ENCODE measurements around the gene SIRPA. TPM values are rescaled to one million over a fixed set of nuclear protein-coding genes. Genes with fewer than 3 reads are reported as not detected.

The SIRPA gene
- polyA plus RNA-seq, 6 donors from 2014 or later, result 0.24 to 0.44 (median 0.26) TPM; not detected in 2

DNA sequence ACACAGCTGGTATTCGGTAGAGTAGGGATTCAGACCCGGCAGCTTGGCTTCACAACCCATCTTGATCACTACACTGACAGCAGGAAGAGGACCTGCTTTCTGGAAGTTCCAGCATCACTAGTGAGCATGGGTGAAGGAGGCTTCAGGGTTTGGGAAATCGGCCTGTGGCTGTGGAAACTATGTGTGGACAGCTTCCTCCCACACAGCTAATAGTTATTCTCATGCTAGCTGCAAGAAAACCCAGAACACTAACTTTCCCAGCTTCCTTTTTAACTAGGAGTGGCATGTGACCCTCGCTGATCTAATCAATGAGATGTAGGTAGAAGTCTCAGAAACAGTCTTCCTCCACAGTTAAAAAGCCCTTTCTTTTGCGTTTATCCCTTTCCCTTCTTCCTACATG is 36.3 kb upstream of the SIRPA start:
- Mint-ChIP-seq H3K27me3 (peaks cover 22 to 48% (median 34%) of the 10 kb centered on the region in 3 donors), H3K36me3 (peaks cover 0 to 4% of the 10 kb centered on the region in 2 donors), H3K4me1 (peaks cover 11 to 13% (median 13%) of the 10 kb centered on the region in 3 donors), H3K4me3 (no peak overlapping the region), H3K27ac (no peak overlapping the region), H3K9me3 (peaks cover 0 to 2% (median 0%) of the 10 kb centered on the region in 7 donors)
- DNase-seq (no peak), ATAC-seq (ENCODE audit: low read depth in 2 of 2) (no peak)

DNA sequence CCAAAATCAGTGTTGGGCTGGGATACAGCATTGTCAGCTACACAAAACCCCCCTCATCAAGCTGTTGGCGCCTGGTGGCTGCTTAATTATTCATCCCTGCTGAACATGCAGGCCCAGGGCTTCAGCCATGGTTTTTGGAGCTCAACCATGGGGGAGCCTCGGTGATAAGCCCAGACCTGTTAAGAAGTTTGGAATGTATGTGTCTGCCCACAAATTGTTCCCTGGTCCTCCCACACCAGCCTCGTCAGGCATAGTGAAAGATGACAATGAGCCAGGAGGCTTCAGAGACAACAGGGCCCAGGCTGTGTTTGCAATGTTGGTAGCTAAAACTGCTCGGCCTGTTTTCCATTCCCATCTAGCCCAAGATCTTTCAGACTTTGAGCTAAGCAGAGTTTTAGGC is 34.8 kb upstream of the SIRPA start:
- no peak overlapping the region for H3K4me3 Mint-ChIP-seq
- peaks cover 37 to 62% (median 45%) of the 10 kb centered on the region in 3 donors for H3K27me3 Mint-ChIP-seq
- H3K4me1 Mint-ChIP-seq, result peaks cover 11 to 13% (median 12%) of the 10 kb centered on the region in 3 donors
- ATAC-seq (ENCODE audit: low read depth in 2 of 2) (no peak), DNase-seq (no peak)
- H3K9me3 Mint-ChIP-seq, result peaks cover 0 to 2% (median 0%) of the 10 kb centered on the region in 7 donors
- peaks cover 0 to 4% of the 10 kb centered on the region in 2 donors for H3K36me3 Mint-ChIP-seq
- no peak overlapping the region for H3K27ac Mint-ChIP-seq

DNA sequence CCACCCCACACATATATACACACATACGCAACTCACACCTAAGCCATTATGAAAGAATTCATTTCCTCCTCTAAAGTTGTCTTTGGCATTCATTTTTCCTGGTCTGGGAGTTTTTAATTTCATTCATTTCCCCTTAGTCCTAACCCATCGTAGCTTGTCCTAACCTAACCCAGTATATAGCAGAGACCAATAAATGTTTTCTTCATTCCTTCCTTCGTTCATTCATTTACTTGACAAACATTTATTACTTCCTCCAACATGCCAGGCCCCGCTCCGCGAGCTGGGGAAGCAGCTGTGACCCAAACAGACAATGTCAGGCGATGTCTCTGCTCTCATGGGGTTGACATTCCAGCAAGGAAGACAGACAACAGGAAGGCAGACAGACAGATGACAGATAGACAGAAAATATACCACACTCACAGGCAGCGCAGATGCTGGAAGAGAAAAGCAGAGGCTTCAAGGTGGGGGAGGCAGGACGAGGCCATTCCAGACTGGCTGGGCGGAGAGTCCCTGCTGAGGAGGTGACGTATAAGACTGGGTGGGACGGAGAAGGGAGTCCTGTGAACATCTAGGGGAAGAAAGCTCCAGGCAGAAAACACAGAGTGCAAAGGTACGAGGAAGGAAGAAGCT is 33.7 kb upstream of the SIRPA start:
- H3K9me3 Mint-ChIP-seq, result peaks cover 0 to 2% (median 0%) of the 10 kb centered on the region in 7 donors
- ATAC-seq (ENCODE audit: low read depth in 2 of 2), result no peak
- peaks cover 11 to 14% (median 13%) of the 10 kb centered on the region in 3 donors for H3K4me1 Mint-ChIP-seq
- peaks cover 0 to 4% of the 10 kb centered on the region in 2 donors for H3K36me3 Mint-ChIP-seq
- no peak for DNase-seq
- peaks cover 47 to 65% (median 54%) of the 10 kb centered on the region in 3 donors for H3K27me3 Mint-ChIP-seq
- H3K4me3 Mint-ChIP-seq, result no peak overlapping the region
- H3K27ac Mint-ChIP-seq, result peak overlapping the region in 2 of 6 donors; percentile 2 to 53

DNA sequence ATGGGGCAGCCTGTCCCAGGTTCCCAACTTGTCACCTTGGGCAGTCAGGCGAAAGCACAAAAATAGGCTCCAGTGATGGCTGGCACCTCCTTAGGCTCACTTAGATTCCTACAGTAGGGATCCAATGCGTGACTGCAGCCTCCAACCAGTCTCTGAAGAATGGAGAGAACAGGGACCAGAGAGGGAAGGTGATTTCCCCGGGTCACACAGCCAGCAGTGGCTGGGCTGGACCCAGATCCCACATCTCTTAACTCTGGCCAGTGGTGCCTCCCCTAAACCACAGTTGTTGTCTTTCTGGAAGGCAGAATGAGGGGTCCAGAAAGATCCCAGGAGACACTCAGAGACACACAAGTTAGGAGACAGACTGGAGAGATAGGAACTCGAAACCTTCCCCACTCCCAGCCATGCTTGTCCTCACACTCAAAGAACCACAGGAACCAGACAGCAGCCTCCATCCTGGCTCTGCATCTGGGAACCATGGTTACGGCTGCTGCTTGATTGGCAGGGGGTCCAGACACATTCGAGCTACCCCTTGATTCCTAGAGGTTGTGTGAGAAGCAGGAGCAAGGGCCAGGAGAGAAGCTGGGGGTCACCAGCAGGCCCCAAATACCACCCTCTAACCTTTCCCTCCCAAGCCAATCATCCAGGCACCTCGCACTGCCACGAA is 33.1 kb upstream of the SIRPA start:
- Mint-ChIP-seq H3K9me3 (peaks cover 0 to 2% (median 0%) of the 10 kb centered on the region in 7 donors), H3K4me3 (peak overlapping the region in 1 of 8 donors; percentile 56), H3K36me3 (peaks cover 0 to 4% of the 10 kb centered on the region in 2 donors), H3K27me3 (peaks cover 54 to 71% (median 57%) of the 10 kb centered on the region in 3 donors), H3K27ac (peak overlapping the region in 1 of 6 donors; percentile 69), H3K4me1 (peaks cover 16 to 20% (median 20%) of the 10 kb centered on the region in 3 donors)
- ATAC-seq (ENCODE audit: low read depth in 2 of 2), result no peak
- DNase-seq, result no peak

DNA sequence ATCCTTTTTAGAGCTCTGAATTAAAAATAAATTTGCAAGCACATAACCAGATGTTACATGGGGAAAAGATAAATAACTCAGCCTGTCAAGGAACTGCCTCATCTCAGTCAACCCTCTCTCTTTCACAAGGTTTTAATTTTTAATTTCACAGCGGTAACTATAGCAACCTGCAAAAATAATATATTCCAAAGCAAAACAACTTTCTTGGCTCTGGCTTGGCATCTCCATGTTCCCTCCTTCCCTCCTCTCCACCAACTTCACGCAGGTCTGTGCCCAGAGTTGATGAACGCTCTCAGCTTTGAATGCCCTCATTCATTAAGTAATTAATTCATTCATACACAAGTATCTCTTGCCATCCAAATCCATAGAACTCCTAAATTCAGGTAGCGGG is 32.5 kb upstream of the SIRPA start:
- Mint-ChIP-seq H3K27me3 (peaks cover 59 to 75% (median 59%) of the 10 kb centered on the region in 3 donors), H3K4me1 (peaks cover 16 to 21% (median 20%) of the 10 kb centered on the region in 3 donors), H3K27ac (peak overlapping the region in 1 of 6 donors; percentile 69), H3K4me3 (no peak overlapping the region), H3K36me3 (peaks cover 0 to 4% of the 10 kb centered on the region in 2 donors), H3K9me3 (peaks cover 0 to 2% (median 0%) of the 10 kb centered on the region in 7 donors)
- DNase-seq, result no peak
- no peak for ATAC-seq (ENCODE audit: low read depth in 2 of 2)

DNA sequence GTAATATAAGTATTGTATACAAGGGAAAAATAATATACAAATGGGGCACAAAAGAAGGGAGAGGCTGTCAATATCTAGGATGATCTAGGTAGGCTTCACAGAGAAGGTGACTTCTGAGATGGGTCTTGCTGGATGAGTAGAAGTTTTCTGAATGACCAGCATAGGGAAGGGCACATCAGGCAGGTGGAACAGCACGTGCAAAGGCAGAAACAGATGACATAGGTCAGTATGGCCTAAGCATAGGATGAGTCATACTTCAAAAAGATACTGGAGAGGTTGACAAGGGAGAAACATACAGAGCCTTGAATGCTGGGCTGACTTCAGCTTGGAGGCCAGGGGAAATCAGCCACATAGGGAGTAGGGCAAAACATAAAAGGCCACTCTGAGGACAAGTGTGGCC is 31.9 kb upstream of the SIRPA start:
- H3K27me3 Mint-ChIP-seq, result peaks cover 57 to 75% (median 65%) of the 10 kb centered on the region in 3 donors
- H3K4me3 Mint-ChIP-seq, result no peak overlapping the region
- peaks cover 0 to 2% (median 0%) of the 10 kb centered on the region in 7 donors for H3K9me3 Mint-ChIP-seq
- H3K4me1 Mint-ChIP-seq, result peaks cover 18 to 25% (median 23%) of the 10 kb centered on the region in 3 donors
- peaks cover 0 to 4% of the 10 kb centered on the region in 2 donors for H3K36me3 Mint-ChIP-seq
- no peak for DNase-seq
- no peak overlapping the region for H3K27ac Mint-ChIP-seq
- no peak for ATAC-seq (ENCODE audit: low read depth in 2 of 2)

DNA sequence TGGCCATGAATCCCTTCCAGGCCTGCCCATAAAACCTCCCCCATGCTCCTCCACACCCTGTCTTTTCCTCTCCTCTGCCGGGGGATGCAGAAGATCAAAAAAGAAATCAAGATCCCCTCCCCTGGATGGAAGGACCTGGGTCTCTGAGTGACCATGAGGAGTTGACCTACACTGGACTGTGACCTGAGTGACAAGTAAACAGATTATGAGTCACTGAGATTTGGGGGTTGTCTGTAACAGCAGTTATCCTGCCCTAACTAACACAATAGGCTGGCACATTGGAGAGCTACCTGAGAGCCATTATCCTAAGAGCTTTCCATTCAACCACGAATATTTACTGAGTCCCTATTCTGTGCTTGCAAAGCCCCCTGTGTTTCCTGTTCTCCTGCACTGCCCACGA is 28.4 kb upstream of the SIRPA start:
- peaks cover 0 to 2% (median 0%) of the 10 kb centered on the region in 7 donors for H3K9me3 Mint-ChIP-seq
- peak overlapping the region in 3 of 6 donors; percentile 36 to 72 (median 56) for H3K27ac Mint-ChIP-seq
- H3K4me3 Mint-ChIP-seq, result peak overlapping the region in 2 of 8 donors; percentile 17 to 27
- peaks cover 41 to 53% (median 50%) of the 10 kb centered on the region in 3 donors for H3K4me1 Mint-ChIP-seq
- peaks cover 40 to 58% (median 53%) of the 10 kb centered on the region in 3 donors for H3K27me3 Mint-ChIP-seq
- peaks cover 0 to 4% of the 10 kb centered on the region in 2 donors for H3K36me3 Mint-ChIP-seq
- DNase-seq (no peak), ATAC-seq (ENCODE audit: low read depth in 2 of 2) (no peak)

DNA sequence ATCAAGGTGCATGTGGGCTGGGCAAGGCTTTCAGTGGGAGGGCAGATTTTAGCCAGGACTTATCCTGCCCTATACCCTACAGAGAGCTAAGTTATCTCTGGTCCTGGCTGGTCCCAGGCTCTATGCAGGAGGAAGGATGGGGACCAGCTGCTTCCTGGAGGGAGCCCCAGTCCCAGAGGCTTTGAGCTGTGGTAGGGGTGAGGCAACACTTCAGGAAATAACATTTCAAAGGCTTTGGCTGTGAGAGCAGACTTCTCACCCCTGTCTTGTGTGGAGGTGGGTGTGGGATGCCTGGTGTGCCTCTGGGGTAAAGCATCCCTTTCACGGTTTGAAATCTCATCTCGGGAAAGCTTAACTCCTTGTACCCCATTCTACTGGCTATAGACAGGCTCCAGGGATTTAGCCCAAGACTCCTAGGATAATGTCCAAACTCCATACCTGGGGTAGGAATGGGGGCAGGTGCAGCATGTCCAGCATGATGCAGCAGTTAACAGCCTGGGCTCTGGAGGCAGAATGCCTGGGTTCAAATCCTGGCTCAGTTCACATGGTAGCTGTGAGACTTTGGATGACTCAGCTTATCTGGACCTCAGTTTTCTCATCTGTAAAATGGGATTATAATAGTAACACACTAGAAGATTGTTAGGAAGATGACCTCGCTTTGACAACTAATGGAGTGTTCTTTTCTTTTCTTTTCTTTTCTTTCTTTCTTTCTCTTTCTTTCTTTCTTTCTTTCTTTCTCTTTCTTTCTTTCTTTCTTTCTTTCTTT is 27.5 kb upstream of the SIRPA start:
- DNase-seq, result no peak
- ATAC-seq (ENCODE audit: low read depth in 2 of 2), result no peak
- H3K4me1 Mint-ChIP-seq, result peaks cover 41 to 60% (median 51%) of the 10 kb centered on the region in 3 donors
- H3K27ac Mint-ChIP-seq, result peak overlapping the region in 3 of 6 donors; percentile 61 to 91 (median 72)
- H3K36me3 Mint-ChIP-seq, result peaks cover 0 to 4% of the 10 kb centered on the region in 2 donors
- H3K27me3 Mint-ChIP-seq, result peaks cover 35 to 56% (median 44%) of the 10 kb centered on the region in 3 donors
- peak overlapping the region in 1 of 8 donors; percentile 26 for H3K4me3 Mint-ChIP-seq
- peaks cover 0 to 2% (median 0%) of the 10 kb centered on the region in 7 donors for H3K9me3 Mint-ChIP-seq

DNA sequence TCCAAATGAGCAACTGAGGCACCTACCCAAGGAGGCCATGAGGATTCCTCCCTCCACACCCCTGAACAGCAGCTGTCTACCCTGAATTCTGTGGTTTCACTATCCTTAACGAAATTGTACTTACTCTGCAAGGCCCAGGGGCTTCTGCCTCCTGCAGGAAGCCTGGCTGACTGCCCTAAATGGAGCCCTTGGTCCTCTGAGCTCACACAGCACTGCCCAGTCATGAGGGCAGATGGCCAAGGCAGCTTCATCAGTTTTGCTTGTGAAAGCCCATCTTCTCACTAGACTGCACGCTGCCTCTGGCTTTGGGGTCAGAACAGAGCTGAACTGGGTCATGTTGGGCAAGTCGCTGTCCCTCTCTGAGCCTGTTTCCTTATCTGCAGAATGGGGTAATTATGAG is 26.4 kb upstream of the SIRPA start:
- Mint-ChIP-seq H3K36me3 (no peaks in the 10 kb centered on the region), H3K4me3 (peak overlapping the region in 3 of 8 donors; percentile 30 to 68 (median 67)), H3K9me3 (peaks cover 0 to 3% (median 0%) of the 10 kb centered on the region in 7 donors), H3K4me1 (peaks cover 41 to 62% (median 51%) of the 10 kb centered on the region in 3 donors), H3K27ac (peak overlapping the region in 3 of 6 donors; percentile 61 to 75 (median 72)), H3K27me3 (peaks cover 26 to 48% (median 32%) of the 10 kb centered on the region in 3 donors)
- ATAC-seq (ENCODE audit: low read depth in 2 of 2) (no peak), DNase-seq (no peak)

DNA sequence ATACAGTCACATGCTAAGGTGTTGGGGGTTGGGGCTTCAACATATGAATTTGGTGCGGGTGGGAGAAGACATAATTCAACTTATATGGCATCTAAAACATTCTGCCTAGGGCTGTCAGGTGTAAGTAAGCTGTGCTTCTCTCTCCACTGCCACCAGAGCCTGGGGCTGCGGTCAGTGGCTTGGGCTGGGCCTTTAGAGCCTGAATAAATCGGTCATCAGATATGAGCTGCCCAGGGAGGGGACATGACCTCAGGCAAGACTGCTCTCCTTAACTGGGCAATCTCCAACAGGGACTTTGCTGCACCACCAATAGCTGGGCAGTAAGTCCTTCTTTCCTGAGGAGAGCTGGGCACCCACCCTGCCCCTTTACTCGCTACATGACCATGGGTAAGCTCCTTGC is 24.9 kb upstream of the SIRPA start:
- H3K4me3 Mint-ChIP-seq, result peak overlapping the region in 5 of 8 donors; percentile 23 to 81 (median 54)
- no peaks in the 10 kb centered on the region for H3K36me3 Mint-ChIP-seq
- peaks cover 48 to 62% (median 60%) of the 10 kb centered on the region in 3 donors for H3K4me1 Mint-ChIP-seq
- H3K27ac Mint-ChIP-seq, result peak overlapping the region; percentile 72 to 97 (median 90)
- DNase-seq (no peak), ATAC-seq (ENCODE audit: low read depth in 2 of 2) (no peak)
- peaks cover 16 to 47% (median 28%) of the 10 kb centered on the region in 3 donors for H3K27me3 Mint-ChIP-seq
- H3K9me3 Mint-ChIP-seq, result peaks cover 0 to 3% (median 0%) of the 10 kb centered on the region in 7 donors

DNA sequence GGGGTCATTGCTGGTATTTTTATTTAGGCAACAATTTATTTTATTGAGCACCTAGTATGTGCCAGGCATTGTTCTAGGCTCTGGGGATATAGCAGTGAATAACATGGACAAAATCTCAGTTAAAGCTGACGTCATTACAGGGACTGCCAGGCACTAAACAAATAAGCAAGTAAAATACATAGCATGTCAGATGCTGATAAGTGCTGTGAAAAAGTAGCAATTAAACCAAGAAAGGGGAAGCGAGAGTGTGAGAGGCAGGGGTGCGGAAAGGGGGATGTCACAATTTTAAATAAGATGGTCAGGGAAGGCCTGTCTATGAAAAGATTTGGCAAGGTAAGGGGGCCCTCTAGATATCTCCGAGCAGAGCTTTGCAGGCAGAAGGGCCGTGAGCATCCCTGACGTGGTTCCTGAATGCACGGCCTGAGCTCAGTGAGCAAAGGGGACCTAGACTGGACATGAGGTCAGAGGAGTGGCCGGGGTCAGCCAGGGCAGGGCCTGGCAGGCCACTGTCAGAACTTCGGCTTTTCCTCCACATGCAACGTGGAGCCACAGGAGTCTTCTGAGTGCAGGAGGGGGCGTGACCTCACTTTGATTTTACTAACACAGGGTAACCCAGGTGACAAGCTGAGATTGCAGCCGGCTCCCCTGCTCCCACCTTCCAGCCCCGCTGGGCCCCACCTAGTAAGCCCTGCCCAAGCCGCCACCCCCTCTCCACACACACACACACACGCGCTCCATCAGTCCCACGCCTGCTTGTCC is 24.2 kb upstream of the SIRPA start:
- peak; percentile 86 for ATAC-seq (ENCODE audit: low read depth in 2 of 2)
- H3K27me3 Mint-ChIP-seq, result peaks cover 9 to 47% (median 26%) of the 10 kb centered on the region in 3 donors
- peaks cover 0 to 3% (median 0%) of the 10 kb centered on the region in 7 donors for H3K9me3 Mint-ChIP-seq
- peak overlapping the region; percentile 72 to 97 (median 90) for H3K27ac Mint-ChIP-seq
- peak; percentile 90 for DNase-seq
- peaks cover 51 to 63% (median 62%) of the 10 kb centered on the region in 3 donors for H3K4me1 Mint-ChIP-seq
- H3K36me3 Mint-ChIP-seq, result no peaks in the 10 kb centered on the region
- peak overlapping the region in 7 of 8 donors; percentile 23 to 81 (median 54) for H3K4me3 Mint-ChIP-seq

DNA sequence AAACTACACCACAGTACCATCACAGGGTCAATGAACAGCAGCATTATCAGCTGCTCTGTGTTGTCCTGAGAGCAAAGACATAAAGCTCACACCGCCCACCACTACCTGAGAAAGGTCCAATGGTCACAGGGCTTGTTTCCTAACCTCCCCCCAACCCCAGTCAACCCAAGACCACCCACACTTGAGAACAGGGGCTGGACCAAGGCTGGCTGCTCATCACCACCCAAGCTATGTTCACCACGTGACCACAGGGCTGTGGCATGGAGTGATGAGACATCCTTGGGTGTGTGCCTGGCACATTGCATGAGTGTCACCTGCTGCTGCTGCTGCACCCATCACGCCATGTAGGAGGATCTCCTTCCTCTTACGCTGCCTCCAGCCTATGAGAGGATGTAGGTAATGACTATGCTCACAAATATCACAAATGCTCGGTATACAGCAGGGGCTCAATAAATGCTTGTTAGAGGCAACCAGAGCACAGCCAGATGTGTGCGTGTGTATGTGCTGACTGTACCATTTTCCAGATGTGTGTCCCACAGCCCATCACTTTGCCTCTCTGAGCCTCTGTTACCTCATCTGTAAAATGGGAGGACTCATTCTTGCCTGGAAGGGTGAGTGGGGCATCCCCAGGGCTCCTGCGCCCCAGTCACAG is 23.3 kb upstream of the SIRPA start:
- Mint-ChIP-seq H3K4me1 (peaks cover 47 to 58% (median 57%) of the 10 kb centered on the region in 3 donors), H3K27me3 (peaks cover 4 to 37% (median 18%) of the 10 kb centered on the region in 3 donors), H3K36me3 (no peaks in the 10 kb centered on the region), H3K9me3 (peaks cover 0 to 3% (median 0%) of the 10 kb centered on the region in 7 donors), H3K4me3 (peak overlapping the region in 4 of 8 donors; percentile 23 to 55 (median 40)), H3K27ac (peak overlapping the region; percentile 72 to 97 (median 88))
- DNase-seq (no peak), ATAC-seq (ENCODE audit: low read depth in 2 of 2) (peak; percentile 5 to 15)
